T-cell (primary cell): ENCODE measurements around the gene ZNF710. TPM values are rescaled to one million over a fixed set of nuclear protein-coding genes. Genes with fewer than 3 reads are reported as not detected.

Source experiments
- ATAC-seq, 4 experiments: fragments of 200-7000 bp in 3 of 4; fragments of 150-1000 bp in 1 of 4; cut with Tn5 transposase; replicated peaks in 1 of 4; 1 replicate in 3 of 4; 2 replicates in 1 of 4; pipeline ENCODE4 v1.10.0; 2021; ENCODE audit warnings: moderate library complexity in 3 of 4, mild to moderate bottlenecking in 2 of 4, moderate number of reproducible peaks in 1 of 4
- CTCF ChIA-PET, 2 donors: fragments of 300-600 bp; sonication (Branson Sonifier 250); formaldehyde crosslinking; loops; one replicate each; lab custom pipeline; 2022; ENCODE audit warnings: antibody characterized with exemption in 2 of 2; lab: Charles Lee
- POLR2A ChIA-PET, 2 donors: fragments of 300-600 bp; sonication (Branson Sonifier 250); formaldehyde crosslinking; loops; one replicate each; lab custom pipeline; 2022; ENCODE audit warnings: antibody characterized with exemption in 2 of 2; lab: Charles Lee
- DNase-seq, 35 experiments: peaks; one replicate each; pipeline versions ENCODE4 v3.0.0 to v3.0.0-alpha.2; 2013 to 2023
- H3K27ac ChIP-seq: one replicate; pipeline ENCODE4 v1.5.1; 2013; ENCODE audit warnings: low read length
- H3K27me3 ChIP-seq, 2 experiments: replicated peaks in 1 of 2; 1 replicate in 1 of 2; 2 replicates in 1 of 2; pipeline versions ENCODE4 v1.6.1 to v1.7.0; 2013; ENCODE audit warnings: low read length in 1 of 2, mixed read lengths in 1 of 2; ENCODE audit not compliant: control insufficient read depth in 2 of 2, insufficient read depth in 2 of 2; ENCODE audit errors: extremely low read depth in 1 of 2
- H3K36me3 ChIP-seq, 2 donors: 1 replicate in 1 of 2; 2 replicates in 1 of 2; pipeline versions ENCODE4 v1.6.1 to v1.7.0; 2013; ENCODE audit warnings: low read length in 1 of 2; ENCODE audit not compliant: control insufficient read depth in 2 of 2, insufficient read depth in 1 of 2; ENCODE audit errors: extremely low read depth in 1 of 2
- H3K4me1 ChIP-seq, 2 experiments: 1 replicate in 1 of 2; 2 replicates in 1 of 2; pipeline versions ENCODE4 v1.6.1 to v1.7.0; 2013; ENCODE audit warnings: low read length in 2 of 2, mixed read lengths in 1 of 2; ENCODE audit not compliant: insufficient read depth in 2 of 2, control insufficient read depth in 1 of 2; ENCODE audit errors: extremely low read depth in 1 of 2
- H3K4me3 ChIP-seq, 2 donors: 1 replicate in 1 of 2; 2 replicates in 1 of 2; pipeline versions ENCODE4 v1.5.1 to v1.7.0; 2013; ENCODE audit warnings: mild to moderate bottlenecking in 2 of 2, low read length in 1 of 2, moderate library complexity in 1 of 2; ENCODE audit not compliant: control insufficient read depth in 1 of 2; ENCODE audit errors: extremely low read depth in 1 of 2
- H3K9me3 ChIP-seq: 2 replicates; pipeline ENCODE4 v1.7.0; 2013
- H3K27ac Mint-ChIP-seq, 2 donors: one replicate each; pipeline ENCODE4 v1.8.0; 2020 to 2021; ENCODE audit warnings: mild to moderate bottlenecking in 2 of 2, mixed read lengths in 2 of 2
- H3K27me3 Mint-ChIP-seq, 2 donors: one replicate each; pipeline ENCODE4 v1.8.0; 2021 to 2022; ENCODE audit warnings: mixed read lengths in 2 of 2
- H3K36me3 Mint-ChIP-seq: one replicate; pipeline ENCODE4 v1.8.0; 2021; ENCODE audit warnings: mixed read lengths
- H3K4me1 Mint-ChIP-seq, 3 donors: one replicate each; pipeline ENCODE4 v1.8.0; 2020 to 2022; ENCODE audit warnings: mixed read lengths in 3 of 3, mild to moderate bottlenecking in 1 of 3
- H3K4me3 Mint-ChIP-seq, 3 donors: one replicate each; pipeline ENCODE4 v1.8.0; 2020 to 2022; ENCODE audit warnings: mild to moderate bottlenecking in 3 of 3, mixed read lengths in 3 of 3, moderate library complexity in 3 of 3
- H3K9me3 Mint-ChIP-seq, 3 donors: one replicate each; pipeline ENCODE4 v1.8.0; 2020 to 2022; ENCODE audit warnings: mixed read lengths in 3 of 3
- WGBS: methylation state at CpG from one replicate; pipeline ENCODE4 v1.1.5; 2013; ENCODE audit warnings: missing lambda C conversion rate; ENCODE audit not compliant: insufficient coverage; 5-methylcytosine and 5-hydroxymethylcytosine counted together
- total RNA-seq, 35 experiments: library from RNA in 6 of 35; stranded (reverse) in 6 of 35; fragments of 120-200 nt in 1 of 35; gene quantifications; one replicate each; pipeline versions ENCODE4 v1.2.1 to v1.2.4 and lab custom pipeline; 2013 to 2026

Gene ZNF710
- total RNA-seq, 5 donors from 2014 or later (not counting 1 experiment from before 2014, with no cell fraction given), result 11.8 to 21.2 (median 17.7) TPM

- Mint-ChIP-seq H3K27me3 (no peaks in the 10 kb centered on the region), H3K27ac (peak overlapping the region; percentile 78 to 80), H3K4me1 (peaks cover 66 to 70% (median 68%) of the 10 kb centered on the region in 3 donors), H3K9me3 (no peaks in the 10 kb centered on the region), H3K36me3 (no peaks in the 10 kb centered on the region), H3K4me3 (peak overlapping the region in 2 of 3 donors; percentile 82 to 92)
- POLR2A ChIA-PET, result no interaction called here
- DNase-seq (no peak), ATAC-seq (no peak)
- Histone ChIP-seq H3K9me3 (no peaks in the 10 kb centered on the region), H3K4me1 (peaks cover 23 to 59% of the 10 kb centered on the region in 2 experiments), H3K4me3 (no peak overlapping the region), H3K36me3 (no peaks in the 10 kb centered on the region), H3K27ac (no peak overlapping the region), H3K27me3 (no peaks in the 10 kb centered on the region)
- WGBS, result 100% methylated on average over 1 of the region's 5 CpGs
- CTCF ChIA-PET, result no interaction called here
Measured at GRCh38 chr15:90004252-90004651, 3.1 kb downstream of the ZNF710 start.

GRCh38 chr15:90004671-90005070 is 3.5 kb downstream of the ZNF710 start:
- no CpG with 5 or more reads among the region's 8 CpGs for WGBS
- Mint-ChIP-seq H3K27me3 (no peaks in the 10 kb centered on the region), H3K27ac (peak overlapping the region; percentile 78 to 80), H3K36me3 (no peaks in the 10 kb centered on the region), H3K4me3 (no peak overlapping the region), H3K4me1 (peaks cover 71 to 72% (median 71%) of the 10 kb centered on the region in 3 donors), H3K9me3 (no peaks in the 10 kb centered on the region)
- Histone ChIP-seq H3K36me3 (no peaks in the 10 kb centered on the region), H3K27me3 (no peaks in the 10 kb centered on the region), H3K4me1 (peaks cover 23 to 59% of the 10 kb centered on the region in 2 experiments), H3K27ac (no peak overlapping the region), H3K4me3 (no peak overlapping the region), H3K9me3 (no peaks in the 10 kb centered on the region)
- ChIA-PET POLR2A (no interaction called here), CTCF (no interaction called here)
- ATAC-seq (no peak), DNase-seq (peak in 1 of 35 experiments; percentile 18)

DNA sequence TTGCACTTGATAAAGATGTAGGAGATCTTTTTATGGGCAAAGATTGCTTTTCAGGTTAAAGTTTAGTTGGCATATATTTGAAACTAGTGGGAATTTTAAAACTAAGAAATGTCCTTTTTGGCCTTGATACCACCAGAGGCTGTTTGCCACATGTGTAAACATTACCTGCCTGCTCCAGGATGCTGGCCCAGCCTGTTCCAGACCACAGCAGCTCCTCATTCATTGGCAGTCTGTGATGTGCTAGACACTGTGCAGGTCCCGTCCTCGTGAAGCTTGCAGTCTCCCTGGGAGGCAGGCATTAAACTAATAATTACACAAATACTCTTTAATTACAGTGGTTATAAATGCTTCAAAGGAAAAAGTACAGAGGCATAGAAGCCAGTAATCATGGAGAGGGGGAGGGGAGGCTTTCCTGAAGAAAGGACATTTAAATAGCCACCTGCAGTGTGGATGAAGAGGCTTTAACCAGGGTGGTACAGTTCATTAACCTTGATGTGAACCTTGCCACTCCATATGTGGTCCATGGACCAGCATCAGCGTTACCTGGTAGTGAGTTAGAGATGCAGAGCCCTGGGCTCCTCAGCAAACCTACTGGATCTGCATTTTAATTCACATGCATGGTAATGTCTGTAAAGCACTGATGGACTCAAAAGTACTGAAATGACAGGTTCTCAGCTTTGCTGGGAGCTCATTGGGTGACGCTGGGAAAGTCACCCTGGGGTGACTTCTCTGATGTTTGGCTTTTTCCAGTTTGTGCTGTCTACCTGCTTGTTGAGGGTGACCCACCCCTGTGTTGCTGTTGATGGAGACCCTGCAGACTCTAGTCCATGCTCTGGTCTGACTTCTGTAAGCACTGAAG is 5.3 kb downstream of the ZNF710 start:
- Histone ChIP-seq H3K27ac (no peak overlapping the region), H3K4me1 (peaks cover 22 to 53% of the 10 kb centered on the region in 2 experiments), H3K36me3 (no peaks in the 10 kb centered on the region), H3K9me3 (no peaks in the 10 kb centered on the region), H3K4me3 (no peak overlapping the region), H3K27me3 (no peaks in the 10 kb centered on the region)
- no peak for DNase-seq
- Mint-ChIP-seq H3K27me3 (no peaks in the 10 kb centered on the region), H3K4me1 (peaks cover 72 to 73% (median 73%) of the 10 kb centered on the region in 3 donors), H3K27ac (peak overlapping the region; percentile 30 to 55), H3K9me3 (no peaks in the 10 kb centered on the region), H3K36me3 (no peaks in the 10 kb centered on the region), H3K4me3 (no peak overlapping the region)
- no peak for ATAC-seq
- CTCF ChIA-PET, result interaction anchor here in 1 of 2 donors (0.6 kb wide), 1 partner anchor 63 kb away, joined by 3 read pairs; no protein-coding TSS in a partner anchor
- 100% methylated on average over 1 of the region's 4 CpGs for WGBS
- POLR2A ChIA-PET, result interaction anchor here in 1 of 2 donors (0.6 kb wide), 1 partner anchor 32 kb away, joined by 3 read pairs; no protein-coding TSS in a partner anchor

GRCh38 chr15:90007076-90007460 is 5.9 kb downstream of the ZNF710 start:
- Histone ChIP-seq H3K36me3 (no peaks in the 10 kb centered on the region), H3K4me1 (peaks cover 22 to 57% of the 10 kb centered on the region in 2 experiments), H3K27me3 (no peaks in the 10 kb centered on the region), H3K9me3 (no peaks in the 10 kb centered on the region), H3K27ac (no peak overlapping the region), H3K4me3 (no peak overlapping the region)
- no peaks in the 10 kb centered on the region for H3K27me3 Mint-ChIP-seq
- ChIA-PET POLR2A (interaction anchor here in 1 of 2 donors (0.6 kb wide), 1 partner anchor 33 kb away, joined by 3 read pairs; no protein-coding TSS in a partner anchor), CTCF (interaction anchor here in 1 of 2 donors (0.6 kb wide), 1 partner anchor 62 kb away, joined by 3 read pairs; no protein-coding TSS in a partner anchor)
- H3K27ac Mint-ChIP-seq, result peak overlapping the region; percentile 12 to 30
- H3K4me1 Mint-ChIP-seq, result peaks cover 72 to 74% (median 73%) of the 10 kb centered on the region in 3 donors
- H3K9me3 Mint-ChIP-seq, result no peaks in the 10 kb centered on the region
- WGBS, result 78% methylated on average over 3 of the region's 4 CpGs
- H3K36me3 Mint-ChIP-seq, result no peaks in the 10 kb centered on the region
- DNase-seq (no peak), ATAC-seq (no peak)
- H3K4me3 Mint-ChIP-seq, result no peak overlapping the region

DNA sequence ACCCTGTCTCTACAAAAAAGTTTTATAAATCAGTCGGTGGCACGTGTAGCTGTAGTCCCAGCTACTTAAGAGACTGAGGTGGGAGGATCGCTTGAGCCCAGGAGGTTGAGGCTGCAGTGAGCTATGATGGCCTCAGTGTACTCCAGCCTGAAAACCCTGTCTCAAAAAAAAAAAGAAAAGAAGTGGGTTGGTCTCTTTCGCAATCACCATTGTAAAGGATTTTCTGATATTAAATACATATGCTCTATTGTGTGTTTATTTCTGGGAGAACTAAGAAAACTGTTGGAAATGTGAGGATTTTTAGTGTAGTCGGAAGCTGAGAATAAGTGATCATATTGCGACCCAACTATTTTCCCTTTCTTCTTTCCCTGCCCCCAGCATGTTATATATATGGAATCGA is 7.5 kb downstream of the ZNF710 start:
- POLR2A ChIA-PET, result no interaction called here
- Histone ChIP-seq H3K4me3 (no peak overlapping the region), H3K9me3 (no peaks in the 10 kb centered on the region), H3K36me3 (no peaks in the 10 kb centered on the region), H3K4me1 (peaks cover 17 to 55% of the 10 kb centered on the region in 2 experiments), H3K27me3 (no peaks in the 10 kb centered on the region), H3K27ac (no peak overlapping the region)
- Mint-ChIP-seq H3K27me3 (no peaks in the 10 kb centered on the region), H3K4me3 (no peak overlapping the region), H3K36me3 (no peaks in the 10 kb centered on the region), H3K4me1 (peaks cover 71 to 74% (median 73%) of the 10 kb centered on the region in 3 donors), H3K27ac (no peak overlapping the region), H3K9me3 (no peaks in the 10 kb centered on the region)
- 100% methylated on average over 1 of the region's 7 CpGs for WGBS
- CTCF ChIA-PET, result no interaction called here
- no peak for DNase-seq
- ATAC-seq, result no peak

- DNase-seq, result no peak
- no peak overlapping the region for H3K4me3 ChIP-seq
- Mint-ChIP-seq H3K9me3 (no peaks in the 10 kb centered on the region), H3K36me3 (no peaks in the 10 kb centered on the region), H3K27ac (peak overlapping the region; percentile 44 to 68), H3K4me1 (peaks cover 69 to 74% (median 71%) of the 10 kb centered on the region in 3 donors), H3K4me3 (no peak overlapping the region), H3K27me3 (no peaks in the 10 kb centered on the region)
- H3K27me3 ChIP-seq, result no peaks in the 10 kb centered on the region
- no peaks in the 10 kb centered on the region for H3K9me3 ChIP-seq
- H3K36me3 ChIP-seq, result no peaks in the 10 kb centered on the region
- 85% methylated on average over 6 of the region's 6 CpGs for WGBS
- POLR2A ChIA-PET, result no interaction called here
- no peak overlapping the region for H3K27ac ChIP-seq
- CTCF ChIA-PET, result no interaction called here
- peaks cover 20 to 55% of the 10 kb centered on the region in 2 experiments for H3K4me1 ChIP-seq
- ATAC-seq, result no peak
Measured at GRCh38 chr15:90009301-90010022, 8.3 kb downstream of the ZNF710 start.
